Spleen (tissue), 11 donors: ENCODE results near the gene MAP2K5. TPM values are rescaled to one million over a fixed set of nuclear protein-coding genes. Genes with fewer than 3 reads are reported as not detected.

ENCODE experiments used
- DNase-seq: peaks from one replicate; pipeline ENCODE4 v3.0.0-alpha.2; 2020
- H3K27ac ChIP-seq, 8 donors: fragments of 200-600 bp; sonication (generic) in 7 of 8; 1 replicate in 4 of 8; 2 replicates in 4 of 8; pipeline versions ENCODE4 v1.5.0 to v1.8.0; 2016 to 2021; ENCODE audit warnings: inconsistent platforms in 4 of 8, mild to moderate bottlenecking in 4 of 8, moderate library complexity in 1 of 8
- H3K27me3 ChIP-seq, 7 donors: fragments of 200-600 bp; sonication (generic) in 6 of 7; replicated peaks in 1 of 7; 1 replicate in 4 of 7; 2 replicates in 3 of 7; pipeline versions ENCODE4 v1.5.0 to v1.8.0; 2016 to 2021; ENCODE audit warnings: inconsistent platforms in 3 of 7, mild to moderate bottlenecking in 1 of 7
- H3K36me3 ChIP-seq, 6 donors: fragments of 200-600 bp; sonication (generic) in 5 of 6; 1 replicate in 4 of 6; 2 replicates in 2 of 6; pipeline versions ENCODE4 v1.5.0 to v1.8.0; 2016 to 2021; ENCODE audit warnings: inconsistent platforms in 2 of 6
- H3K4me1 ChIP-seq, 6 donors: fragments of 200-600 bp; sonication (generic) in 5 of 6; 1 replicate in 3 of 6; 2 replicates in 3 of 6; pipeline versions ENCODE4 v1.5.0 to v1.8.0; 2016 to 2021; ENCODE audit warnings: inconsistent platforms in 3 of 6
- H3K4me3 ChIP-seq, 8 donors: fragments of 200-600 bp; sonication (generic) in 7 of 8; 1 replicate in 4 of 8; 2 replicates in 4 of 8; pipeline versions ENCODE4 v1.5.0 to v1.8.0; 2016 to 2021; ENCODE audit warnings: inconsistent platforms in 4 of 8, mild to moderate bottlenecking in 4 of 8, moderate library complexity in 2 of 8
- H3K9me3 ChIP-seq, 8 donors: fragments of 200-600 bp; sonication (generic) in 7 of 8; 1 replicate in 4 of 8; 2 replicates in 4 of 8; pipeline versions ENCODE4 v1.5.0 to v1.8.0; 2016 to 2021; ENCODE audit warnings: inconsistent platforms in 4 of 8
- POLR2A ChIP-seq, 3 donors: fragments of 450-650 bp; IDR thresholded peaks; one replicate each; pipeline ENCODE4 v1.5.1; 2017; ENCODE audit warnings: antibody characterized with exemption in 3 of 3, mild to moderate bottlenecking in 1 of 3
- POLR2AphosphoS5 ChIP-seq, 3 donors: sonication (generic); formaldehyde crosslinking; IDR thresholded peaks; one replicate each; pipeline ENCODE4 v1.5.1; 2017; ENCODE audit warnings: antibody characterized with exemption in 3 of 3
- WGBS, 5 donors: extraction: QIAGEN DNeasy Blood & Tissue Kit in 3 of 5; methylation state at CpG; one replicate each; pipeline versions ENCODE4 v1.1.5 to v1.1.7; 2013 to 2018; 5-methylcytosine and 5-hydroxymethylcytosine counted together
- intact Hi-C: fragments of 100-400 bp; cut with DNase I; formaldehyde crosslinking; loops from one replicate; pipeline ENCODE4 v1.15.0; 2023; ENCODE audit warnings: low total_unique reads
- polyA plus RNA-seq, 3 donors: library from polyadenylated mRNA; stranded (reverse); fragments of 200-250 nt; gene quantifications; one replicate each; pipeline ENCODE4 v1.2.1, GENCODE V29; 2013
- total RNA-seq, 7 donors: library from RNA; depleted of rRNA in 3 of 7; stranded (reverse); fragments of >200 nt in 3 of 7; fragmentation: NEBNext Ultra II Directional in 4 of 7; extraction: Animal tissue kit (Norgen Biotek cat#: 25700) in 4 of 7; gene quantifications; one replicate each; pipeline versions ENCODE4 v1.1.0 to v1.2.1, GENCODE V29; 2016 to 2021
- TF ChIP-seq, protein P1 (sequence below), 11 experiments: fragments of 200-600 bp in 7 of 11; fragments of 450-650 bp in 4 of 11; sonication (generic) in 4 of 11; IDR thresholded peaks in 8 of 11; conservative IDR thresholded peaks in 3 of 11; 1 replicate in 7 of 11; 2 replicates in 4 of 11; pipeline versions ENCODE4 v1.4.0 to v1.8.0; 2016 to 2021; ENCODE audit warnings: antibody characterized with exemption in 11 of 11, inconsistent platforms in 4 of 11, mild to moderate bottlenecking in 1 of 11
- donor health status: healthy with polysubstance abuse.
- donor health status: DM: no; HTN: no; CAD: no; lungs with moderate emphysema.
- donor health status: DM: no; HTN: no; CAD: no.
- donor health status: Bipolar disorder and iron deficiency.
- donor health status: healthy.
- donor health status: DM: no; HTN: no; CAD: no.
- donor health status: DM: yes; HTN: yes; CAD: no.

MAP2K5 gene
- total and polyA plus RNA-seq, 10 donors, result 8.4 to 30.4 (median 14.6) TPM

DNA sequence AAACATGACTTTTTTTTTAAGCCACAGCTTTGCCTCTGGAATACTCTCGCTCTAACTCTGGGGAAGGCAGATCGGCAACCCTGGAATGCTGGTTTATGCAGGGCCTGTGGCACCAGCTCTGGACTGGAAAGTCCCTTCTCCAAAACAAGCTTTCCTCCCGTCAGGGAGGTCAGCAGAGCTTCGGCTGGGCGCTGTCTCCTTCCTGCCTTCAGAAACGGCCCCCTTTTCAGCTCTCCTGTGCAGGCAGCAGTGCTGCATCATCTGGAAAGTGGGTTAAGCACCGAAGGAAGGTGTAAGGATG, 240.1 kb downstream of the MAP2K5 start:
- intact Hi-C loops, result no loop called here

DNA sequence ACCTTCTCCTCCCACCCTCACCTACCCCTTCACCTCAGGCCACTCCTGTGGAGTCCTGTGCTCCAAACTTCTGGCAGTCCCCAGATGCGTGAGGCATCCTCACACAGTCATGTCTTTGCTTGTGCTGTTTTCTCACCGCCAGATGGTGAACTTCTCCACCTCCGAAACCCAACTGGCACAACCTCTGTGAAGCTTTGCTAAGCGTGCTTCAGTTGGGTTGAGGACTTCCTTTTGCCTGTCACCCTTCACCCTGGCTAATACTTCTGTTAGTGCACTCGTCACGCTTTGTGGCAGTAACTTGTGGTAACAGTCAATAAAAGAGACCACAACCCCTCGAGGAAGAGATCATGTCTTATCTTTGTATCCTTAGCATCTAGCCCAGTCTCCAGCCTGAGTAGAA, 240.8 kb downstream of the MAP2K5 start:
- TF ChIP-seq, protein P1, sequence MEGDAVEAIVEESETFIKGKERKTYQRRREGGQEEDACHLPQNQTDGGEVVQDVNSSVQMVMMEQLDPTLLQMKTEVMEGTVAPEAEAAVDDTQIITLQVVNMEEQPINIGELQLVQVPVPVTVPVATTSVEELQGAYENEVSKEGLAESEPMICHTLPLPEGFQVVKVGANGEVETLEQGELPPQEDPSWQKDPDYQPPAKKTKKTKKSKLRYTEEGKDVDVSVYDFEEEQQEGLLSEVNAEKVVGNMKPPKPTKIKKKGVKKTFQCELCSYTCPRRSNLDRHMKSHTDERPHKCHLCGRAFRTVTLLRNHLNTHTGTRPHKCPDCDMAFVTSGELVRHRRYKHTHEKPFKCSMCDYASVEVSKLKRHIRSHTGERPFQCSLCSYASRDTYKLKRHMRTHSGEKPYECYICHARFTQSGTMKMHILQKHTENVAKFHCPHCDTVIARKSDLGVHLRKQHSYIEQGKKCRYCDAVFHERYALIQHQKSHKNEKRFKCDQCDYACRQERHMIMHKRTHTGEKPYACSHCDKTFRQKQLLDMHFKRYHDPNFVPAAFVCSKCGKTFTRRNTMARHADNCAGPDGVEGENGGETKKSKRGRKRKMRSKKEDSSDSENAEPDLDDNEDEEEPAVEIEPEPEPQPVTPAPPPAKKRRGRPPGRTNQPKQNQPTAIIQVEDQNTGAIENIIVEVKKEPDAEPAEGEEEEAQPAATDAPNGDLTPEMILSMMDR (IDR thresholded peaks at IDR 0.05 in 8 of 11, conservative IDR thresholded peaks at IDR 0.05 in 3 of 11), result peak in 8 of 11 experiments; percentile 21 to 66 (median 41)
- TF ChIP-seq POLR2AphosphoS5 (IDR thresholded peaks at IDR 0.05) (peak in 2 of 3 donors; percentile 14 to 68), POLR2A (IDR thresholded peaks at IDR 0.05) (no peak)
- peaks cover 0 to 11% (median 0%) of the 10 kb centered on the region in 6 donors for H3K36me3 ChIP-seq
- H3K4me1 ChIP-seq, result peaks cover 13 to 54% (median 33%) of the 10 kb centered on the region in 6 donors
- no peaks in the 10 kb centered on the region for H3K27me3 ChIP-seq
- H3K27ac ChIP-seq, result peak overlapping the region in 4 of 8 donors; percentile 34 to 71 (median 64)
- 30 to 46% (median 37%) methylated on average over 7 of the region's 7 CpGs for WGBS, 5 donors
- no peak overlapping the region for H3K4me3 ChIP-seq
- no peaks in the 10 kb centered on the region for H3K9me3 ChIP-seq
- DNase-seq, result no peak
- intact Hi-C loops, result no loop called here

More for the DNA sequence above, 240.1 kb downstream of the MAP2K5 start:
- peaks cover 0 to 11% (median 0%) of the 10 kb centered on the region in 6 donors for H3K36me3 ChIP-seq
- TF ChIP-seq POLR2AphosphoS5 (IDR thresholded peaks at IDR 0.05) (no peak), POLR2A (IDR thresholded peaks at IDR 0.05) (no peak)
- TF ChIP-seq, protein P1 (IDR thresholded peaks at IDR 0.05 in 8 of 11, conservative IDR thresholded peaks at IDR 0.05 in 3 of 11), result no peak
- 46 to 64% (median 56%) methylated on average over 7 of the region's 7 CpGs for WGBS, 5 donors
- H3K27me3 ChIP-seq, result no peaks in the 10 kb centered on the region
- H3K4me1 ChIP-seq, result peaks cover 13 to 58% (median 33%) of the 10 kb centered on the region in 6 donors
- no peak overlapping the region for H3K4me3 ChIP-seq
- no peaks in the 10 kb centered on the region for H3K9me3 ChIP-seq
- peak overlapping the region in 4 of 8 donors; percentile 34 to 71 (median 64) for H3K27ac ChIP-seq
- DNase-seq, result no peak

DNA sequence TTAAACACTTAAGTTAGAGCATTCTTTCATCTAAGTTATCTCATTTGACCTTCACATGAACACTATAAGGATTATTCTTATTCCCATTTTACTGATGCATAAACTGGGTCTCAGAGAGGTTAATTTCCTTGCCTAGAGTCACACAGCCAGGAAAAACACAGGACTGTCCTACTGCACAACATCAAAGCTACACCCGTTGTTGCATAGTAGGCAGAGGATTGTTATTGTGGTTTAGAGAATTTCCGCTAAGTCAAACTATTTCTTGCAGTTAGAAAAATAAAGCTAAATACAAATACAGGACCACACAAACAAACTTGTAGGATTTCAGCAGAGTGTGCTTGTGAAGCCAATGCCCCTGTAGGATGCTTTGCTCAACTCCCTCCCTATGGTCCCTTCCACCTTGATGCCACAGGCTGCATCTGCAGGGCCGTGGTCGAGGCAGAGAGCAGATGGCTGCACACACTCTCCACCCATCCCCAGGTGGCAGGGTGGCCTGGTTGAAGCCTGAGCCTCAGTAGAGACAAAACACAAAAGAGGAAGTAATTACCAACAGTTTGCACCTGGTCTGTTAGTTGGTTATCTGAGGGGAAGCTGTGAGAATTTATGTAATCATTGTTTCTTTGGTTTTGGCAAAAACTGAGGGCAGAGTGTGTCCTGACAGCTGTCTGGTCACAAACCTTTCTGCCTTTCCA, 241.7 kb downstream of the MAP2K5 start:
- peak; percentile 91 for DNase-seq
- Histone ChIP-seq H3K27ac (peak overlapping the region in 6 of 8 donors; percentile 12 to 71 (median 56)), H3K27me3 (no peaks in the 10 kb centered on the region), H3K4me3 (no peak overlapping the region), H3K9me3 (no peaks in the 10 kb centered on the region), H3K36me3 (peaks cover 0 to 11% (median 0%) of the 10 kb centered on the region in 6 donors), H3K4me1 (peaks cover 13 to 50% (median 33%) of the 10 kb centered on the region in 6 donors)
- TF ChIP-seq POLR2A (IDR thresholded peaks at IDR 0.05) (no peak), POLR2AphosphoS5 (IDR thresholded peaks at IDR 0.05) (peak; percentile 64 to 91 (median 74))
- TF ChIP-seq, protein P1 (IDR thresholded peaks at IDR 0.05 in 8 of 11, conservative IDR thresholded peaks at IDR 0.05 in 3 of 11), result peak in 1 of 11 experiments; percentile 17
- intact Hi-C loops, result no loop called here
- 21 to 49% (median 39%) methylated on average over 4 of the region's 4 CpGs for WGBS, 5 donors

DNA sequence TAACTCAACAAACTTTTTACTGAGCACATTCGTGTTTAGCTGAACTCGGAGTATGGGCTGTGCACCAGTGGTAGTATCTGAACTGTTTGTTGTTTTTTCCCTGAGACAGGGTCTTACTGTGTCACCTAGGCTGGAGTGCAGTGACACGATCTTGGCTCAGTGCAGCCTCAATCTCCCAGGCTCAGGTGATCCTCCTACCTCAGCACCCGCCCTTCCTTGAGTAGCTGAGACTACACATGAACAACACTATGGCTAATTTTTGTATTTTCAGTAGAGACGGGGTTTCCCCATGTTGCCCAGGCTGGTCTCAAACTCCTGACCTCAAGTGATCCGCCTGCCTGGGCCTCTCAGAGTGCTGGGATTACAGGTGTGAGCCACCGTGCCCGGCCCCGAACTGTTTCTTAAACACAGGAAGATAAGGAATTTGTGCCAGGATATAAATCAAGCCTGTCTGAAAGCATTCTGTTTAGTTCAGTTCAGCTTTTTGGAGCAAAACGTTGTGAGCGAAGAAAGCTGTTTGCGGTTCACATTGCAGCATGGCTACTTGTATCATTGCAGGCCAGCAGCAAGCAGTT, 242.4 kb downstream of the MAP2K5 start:
- Histone ChIP-seq H3K36me3 (peaks cover 0 to 11% (median 0%) of the 10 kb centered on the region in 6 donors), H3K9me3 (no peaks in the 10 kb centered on the region), H3K4me1 (peaks cover 13 to 43% (median 33%) of the 10 kb centered on the region in 6 donors), H3K27ac (peak overlapping the region in 6 of 8 donors; percentile 12 to 71 (median 56)), H3K27me3 (no peaks in the 10 kb centered on the region), H3K4me3 (no peak overlapping the region)
- TF ChIP-seq POLR2A (IDR thresholded peaks at IDR 0.05), result no peak
- TF ChIP-seq, protein P1 (IDR thresholded peaks at IDR 0.05 in 8 of 11, conservative IDR thresholded peaks at IDR 0.05 in 3 of 11), result no peak
- no peak for TF ChIP-seq POLR2AphosphoS5 (IDR thresholded peaks at IDR 0.05)
- no peak for DNase-seq
- 55 to 73% (median 63%) methylated on average over 12 of the region's 12 CpGs for WGBS, 5 donors
- intact Hi-C loops, result no loop called here
